ENCODE results near the gene TENM4.

The TENM4 gene

DNA sequence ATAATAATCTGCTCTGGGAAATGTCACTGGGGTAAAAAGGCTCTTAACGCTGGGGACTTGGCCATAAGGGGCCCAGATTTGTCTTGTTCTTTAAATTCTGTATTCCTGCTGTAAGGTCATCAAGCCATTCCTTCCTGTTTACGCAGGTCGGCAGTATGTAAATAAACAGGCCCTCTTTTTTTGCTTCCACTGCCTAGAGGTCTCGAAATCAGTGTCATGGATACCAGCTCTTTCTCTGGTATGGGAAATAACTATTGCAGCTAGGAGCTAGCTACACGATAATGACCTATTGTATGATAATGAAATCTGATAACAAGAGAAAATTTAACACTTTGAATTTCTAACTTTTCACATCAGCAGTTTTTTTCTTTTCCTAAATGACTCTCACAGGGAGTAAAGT, 657.0 kb downstream of the TENM4 start:
- in situ Hi-C loops (cut with MboI; ENCODE audit: low pct_unique_long_range_greater_than_20kb, low sequenced_read_pairs, unreplicated experiment) = no loop called here
- TF ChIP-seq, protein P1, sequence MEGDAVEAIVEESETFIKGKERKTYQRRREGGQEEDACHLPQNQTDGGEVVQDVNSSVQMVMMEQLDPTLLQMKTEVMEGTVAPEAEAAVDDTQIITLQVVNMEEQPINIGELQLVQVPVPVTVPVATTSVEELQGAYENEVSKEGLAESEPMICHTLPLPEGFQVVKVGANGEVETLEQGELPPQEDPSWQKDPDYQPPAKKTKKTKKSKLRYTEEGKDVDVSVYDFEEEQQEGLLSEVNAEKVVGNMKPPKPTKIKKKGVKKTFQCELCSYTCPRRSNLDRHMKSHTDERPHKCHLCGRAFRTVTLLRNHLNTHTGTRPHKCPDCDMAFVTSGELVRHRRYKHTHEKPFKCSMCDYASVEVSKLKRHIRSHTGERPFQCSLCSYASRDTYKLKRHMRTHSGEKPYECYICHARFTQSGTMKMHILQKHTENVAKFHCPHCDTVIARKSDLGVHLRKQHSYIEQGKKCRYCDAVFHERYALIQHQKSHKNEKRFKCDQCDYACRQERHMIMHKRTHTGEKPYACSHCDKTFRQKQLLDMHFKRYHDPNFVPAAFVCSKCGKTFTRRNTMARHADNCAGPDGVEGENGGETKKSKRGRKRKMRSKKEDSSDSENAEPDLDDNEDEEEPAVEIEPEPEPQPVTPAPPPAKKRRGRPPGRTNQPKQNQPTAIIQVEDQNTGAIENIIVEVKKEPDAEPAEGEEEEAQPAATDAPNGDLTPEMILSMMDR (IDR thresholded peaks at IDR 0.05; ENCODE audit: extremely low read depth, insufficient read depth, missing control alignments) = no peak
- no peak for DNase-seq (ENCODE audit: low spot score)

DNA sequence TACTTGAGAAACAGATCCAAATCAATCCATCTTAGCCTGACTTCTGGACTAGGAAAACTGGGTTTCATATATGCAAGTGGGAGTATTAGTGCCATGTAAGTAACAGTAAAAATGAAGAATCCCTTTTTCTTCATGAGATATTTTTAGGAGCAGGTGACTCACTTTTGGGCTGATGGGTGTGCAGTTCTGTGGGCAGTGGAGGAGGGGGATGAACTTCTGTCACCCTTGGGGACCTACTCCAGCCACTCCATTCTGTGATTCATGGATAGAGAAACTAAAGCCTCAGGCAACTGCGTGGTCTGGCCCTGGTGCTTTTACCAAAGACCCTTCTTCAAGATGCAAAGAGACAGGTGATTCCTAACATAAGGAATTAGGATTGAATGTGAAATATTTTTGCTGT, 657.5 kb downstream of the TENM4 start:
- TF ChIP-seq, protein P1 (IDR thresholded peaks at IDR 0.05; ENCODE audit: extremely low read depth, insufficient read depth, missing control alignments) = no peak
- no peak for DNase-seq (ENCODE audit: low spot score)
- in situ Hi-C loops (cut with MboI; ENCODE audit: low pct_unique_long_range_greater_than_20kb, low sequenced_read_pairs, unreplicated experiment) = no loop called here

DNA sequence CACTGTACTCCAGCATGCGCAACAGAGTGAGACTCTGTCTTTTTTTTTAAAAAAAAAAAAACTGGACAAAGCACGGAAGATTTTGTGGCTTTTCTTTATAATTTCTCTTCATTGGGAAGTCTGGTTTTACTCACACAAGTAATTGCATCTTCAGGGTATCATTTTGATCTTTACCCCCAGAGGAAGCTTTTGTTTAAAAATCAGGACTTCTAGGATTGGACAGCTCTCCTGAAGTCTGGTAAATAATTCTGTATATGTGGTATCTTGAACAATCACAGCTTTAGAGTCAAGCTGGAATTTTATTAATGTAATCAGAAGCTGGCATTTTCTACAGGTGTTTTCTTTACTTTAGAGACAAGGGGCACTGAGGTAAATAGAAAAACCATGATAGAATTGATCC, 658.1 kb downstream of the TENM4 start:
- TF ChIP-seq, protein P1 (IDR thresholded peaks at IDR 0.05; ENCODE audit: extremely low read depth, insufficient read depth, missing control alignments) = no peak
- in situ Hi-C loops (cut with MboI; ENCODE audit: low pct_unique_long_range_greater_than_20kb, low sequenced_read_pairs, unreplicated experiment) = no loop called here
- DNase-seq (ENCODE audit: low spot score) = no peak

DNA sequence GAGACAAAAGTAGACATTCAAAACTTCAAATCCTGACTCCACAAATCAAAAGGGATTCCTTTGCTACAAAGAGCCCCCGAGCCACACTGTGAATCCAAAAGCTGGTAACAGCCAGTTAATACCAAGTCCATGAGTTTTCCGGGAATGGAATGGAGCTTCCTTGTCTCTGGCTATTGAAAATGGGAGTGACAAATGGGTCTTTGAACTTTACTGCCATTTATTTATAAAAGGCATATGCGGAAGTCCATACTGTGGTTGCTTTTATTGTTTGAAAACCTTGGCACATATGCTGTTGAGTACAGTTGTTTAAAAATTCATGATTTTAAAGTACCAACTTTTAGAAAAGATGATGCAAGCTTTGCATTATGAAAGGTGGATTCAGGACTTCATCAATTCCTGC, 659.9 kb downstream of the TENM4 start:
- DNase-seq (ENCODE audit: low spot score) = no peak
- TF ChIP-seq, protein P1 (IDR thresholded peaks at IDR 0.05; ENCODE audit: extremely low read depth, insufficient read depth, missing control alignments) = no peak
- in situ Hi-C loops (cut with MboI; ENCODE audit: low pct_unique_long_range_greater_than_20kb, low sequenced_read_pairs, unreplicated experiment) = no loop called here

DNA sequence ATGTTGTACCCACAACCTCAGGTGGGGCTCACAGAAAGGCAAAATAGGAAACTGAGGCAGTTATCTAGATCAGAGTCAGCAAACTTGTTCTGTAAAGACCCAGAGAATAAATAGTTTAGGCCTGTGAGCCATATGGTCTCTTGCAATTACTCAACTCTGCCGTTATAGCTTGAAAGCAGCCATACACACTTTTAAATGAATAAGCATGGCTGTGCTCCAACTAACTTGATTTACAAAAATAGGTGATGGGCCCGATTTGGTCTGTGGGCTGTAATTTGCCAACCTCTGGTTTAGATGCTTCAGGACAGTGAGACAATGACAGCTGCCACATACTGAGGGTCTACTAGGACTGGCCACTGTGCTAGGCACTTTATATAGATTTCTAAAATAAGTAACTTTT, 667.3 kb downstream of the TENM4 start:
- TF ChIP-seq, protein P1 (IDR thresholded peaks at IDR 0.05; ENCODE audit: extremely low read depth, insufficient read depth, missing control alignments) = no peak
- DNase-seq (ENCODE audit: low spot score) = no peak
- in situ Hi-C loops (cut with MboI; ENCODE audit: low pct_unique_long_range_greater_than_20kb, low sequenced_read_pairs, unreplicated experiment) = no loop called here

DNA sequence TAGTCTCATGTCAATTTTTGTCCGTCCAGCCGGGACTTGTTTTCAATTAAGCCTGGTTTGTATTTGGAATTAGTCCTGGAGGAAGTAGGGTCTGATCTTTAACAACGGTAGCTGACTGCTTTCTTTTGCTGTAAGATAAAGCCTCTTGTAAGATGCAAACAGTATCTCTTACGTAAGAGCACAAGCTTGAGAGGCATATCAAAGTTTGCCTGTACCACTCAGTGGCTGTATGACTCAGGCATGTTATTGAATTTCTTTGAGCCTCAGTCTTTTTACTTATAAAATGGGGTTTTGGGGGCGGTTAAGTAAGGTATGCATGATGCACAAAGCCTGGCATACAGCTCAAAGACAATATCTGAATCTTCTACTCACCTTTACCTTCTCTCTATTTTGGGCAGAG, 667.8 kb downstream of the TENM4 start:
- TF ChIP-seq, protein P1 (IDR thresholded peaks at IDR 0.05; ENCODE audit: extremely low read depth, insufficient read depth, missing control alignments) = no peak
- DNase-seq (ENCODE audit: low spot score) = no peak
- in situ Hi-C loops (cut with MboI; ENCODE audit: low pct_unique_long_range_greater_than_20kb, low sequenced_read_pairs, unreplicated experiment) = no loop called here

DNA sequence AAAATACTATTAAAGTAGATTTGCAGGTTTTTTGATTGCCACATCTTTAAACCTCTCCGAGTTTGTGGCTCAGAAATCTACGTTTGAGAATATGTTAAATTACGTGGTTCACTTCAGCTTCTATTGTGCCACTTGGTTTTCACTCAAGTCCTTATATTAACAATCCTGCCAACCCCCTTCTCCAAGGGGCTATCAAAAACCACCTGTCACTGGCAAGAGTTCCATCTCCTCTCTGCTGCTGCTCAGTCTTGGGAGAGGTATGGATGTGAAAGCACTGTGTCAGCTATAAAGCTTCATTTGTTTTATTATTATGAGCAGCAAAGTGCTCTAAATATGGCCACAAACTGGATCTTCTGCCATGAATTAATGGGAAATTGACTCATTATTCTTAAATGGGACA, 668.6 kb downstream of the TENM4 start:
- in situ Hi-C loops (cut with MboI; ENCODE audit: low pct_unique_long_range_greater_than_20kb, low sequenced_read_pairs, unreplicated experiment) = no loop called here
- no peak for DNase-seq (ENCODE audit: low spot score)
- TF ChIP-seq, protein P1 (IDR thresholded peaks at IDR 0.05; ENCODE audit: extremely low read depth, insufficient read depth, missing control alignments) = no peak
